Brain microvascular endothelial cell (primary cell): Measurements from ENCODE around the gene PRR29.

ENCODE experiments used
- DNase-seq: peaks from one replicate; pipeline ENCODE4 v3.0.0-alpha.2; 2020
- H3K27ac ChIP-seq: fragments of 250-450 bp; sonication (Bioruptor Pico); 2 replicates; pipeline ENCODE4 v1.5.1; 2020; ENCODE audit warnings: mild to moderate bottlenecking, moderate library complexity
- H3K27me3 ChIP-seq: fragments of 250-450 bp; sonication (Bioruptor Pico); replicated peaks from 2 replicates; pipeline ENCODE4 v1.5.1; 2020; ENCODE audit warnings: mild to moderate bottlenecking
- H3K36me3 ChIP-seq: fragments of 250-450 bp; sonication (Bioruptor Pico); replicated peaks from 2 replicates; pipeline ENCODE4 v1.5.1; 2020; ENCODE audit warnings: mild to moderate bottlenecking
- H3K4me3 ChIP-seq: 2 replicates; pipeline ENCODE4 v1.5.1; 2011; ENCODE audit warnings: low read depth, mild to moderate bottlenecking, control low read depth, low read length, moderate library complexity
- CTCF ChIP-seq: IDR thresholded peaks from 2 replicates; pipeline ENCODE4 v1.5.1; 2011; ENCODE audit warnings: low read depth, mild to moderate bottlenecking, moderate library complexity, low read length, control low read depth, inconsistent platforms; ENCODE audit errors: missing control alignments
- in situ Hi-C: cut with HindIII; loops from 2 replicates; pipeline ENCODE4 v1.10.0; 2017; ENCODE audit warnings: low sequenced_read_pairs, low pct_ligation_motif_present

Gene PRR29

GRCh38 chr17:63973247-63973646, 24.9 kb upstream of the PRR29 start:
- no peak for TF ChIP-seq CTCF
- in situ Hi-C loops: no loop called here
- no peak for DNase-seq
- Histone ChIP-seq H3K4me3 (no peak overlapping the region), H3K27ac (no peak overlapping the region), H3K27me3 (no peaks in the 10 kb centered on the region), H3K36me3 (no peaks in the 10 kb centered on the region)

- in situ Hi-C loops: no loop called here
- no peak overlapping the region for H3K27ac ChIP-seq
- no peak overlapping the region for H3K4me3 ChIP-seq
- TF ChIP-seq CTCF: no peak
- H3K27me3 ChIP-seq: no peaks in the 10 kb centered on the region
- DNase-seq: no peak
- H3K36me3 ChIP-seq: no peaks in the 10 kb centered on the region
These were observed 24.1 kb upstream of the PRR29 start for GRCh38 chr17:63973930-63974593.

- no peak overlapping the region for H3K4me3 ChIP-seq
- in situ Hi-C loops: no loop called here
- no peaks in the 10 kb centered on the region for H3K27me3 ChIP-seq
- no peaks in the 10 kb centered on the region for H3K36me3 ChIP-seq
- TF ChIP-seq CTCF: no peak
- H3K27ac ChIP-seq: no peak overlapping the region
- DNase-seq: peak; percentile 49
These were observed 23.5 kb upstream of the PRR29 start for GRCh38 chr17:63974594-63975192.

GRCh38 chr17:63975541-63976092, 22.5 kb upstream of the PRR29 start:
- Histone ChIP-seq H3K4me3 (no peak overlapping the region), H3K27ac (no peak overlapping the region), H3K36me3 (no peaks in the 10 kb centered on the region), H3K27me3 (no peaks in the 10 kb centered on the region)
- in situ Hi-C loops: no loop called here
- TF ChIP-seq CTCF: no peak
- no peak for DNase-seq

- Histone ChIP-seq H3K27ac (no peak overlapping the region), H3K4me3 (no peak overlapping the region), H3K36me3 (no peaks in the 10 kb centered on the region), H3K27me3 (no peaks in the 10 kb centered on the region)
- DNase-seq: no peak
- in situ Hi-C loops: no loop called here
- TF ChIP-seq CTCF: no peak
These were observed 21.4 kb upstream of the PRR29 start for GRCh38 chr17:63976702-63977101.
